ENCODE results near the gene GFAP.

GFAP gene

DNA sequence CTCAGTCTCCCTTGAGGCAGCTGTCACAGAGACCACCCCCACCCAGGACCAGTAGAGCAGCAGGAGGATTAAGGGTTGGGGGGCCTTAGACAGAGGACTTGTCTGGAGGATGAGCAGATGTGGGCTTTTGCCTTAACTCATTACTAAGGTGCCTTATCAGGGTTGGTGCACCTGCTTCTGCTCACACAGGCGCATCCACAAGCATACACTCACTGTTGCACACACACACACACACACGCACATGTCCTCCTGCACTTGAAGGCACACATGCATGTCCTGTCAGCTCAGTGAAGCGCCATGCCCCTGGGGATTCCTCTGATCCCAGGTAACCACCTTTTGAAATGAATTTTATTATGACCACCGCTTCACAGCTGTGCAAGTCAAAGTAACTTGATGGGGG is 1.2 kb downstream of the GFAP start:
- TF ChIP-seq CTCF (IDR thresholded peaks at IDR 0.05; ENCODE audit: borderline replicate concordance, insufficient read depth, low read depth, low read length): no peak

DNA sequence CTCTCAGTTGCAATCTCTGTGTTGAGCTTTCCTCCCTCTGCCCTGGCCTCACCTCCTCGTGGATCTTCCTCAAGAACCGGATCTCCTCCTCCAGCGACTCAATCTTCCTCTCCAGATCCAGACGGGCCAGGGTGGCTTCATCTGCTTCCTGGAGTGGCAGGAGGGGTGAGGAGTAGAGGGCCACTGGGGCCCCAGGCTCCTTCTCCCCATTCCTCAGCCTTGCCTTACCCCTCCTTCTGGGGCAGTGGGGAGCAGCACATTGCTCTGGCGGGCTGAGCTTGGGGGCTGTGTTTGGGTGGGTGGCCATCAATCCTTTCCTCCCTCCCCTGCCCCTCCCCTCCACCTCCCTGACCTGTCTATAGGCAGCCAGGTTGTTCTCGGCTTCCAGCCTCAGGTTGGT is 1.6 kb downstream of the GFAP start:
- TF ChIP-seq CTCF (IDR thresholded peaks at IDR 0.05; ENCODE audit: borderline replicate concordance, insufficient read depth, low read depth, low read length): no peak
- no peak overlapping the region for H3K4me3 ChIP-seq (ENCODE audit: low read depth, low read length)

More for the DNA sequence above, 1.2 kb downstream of the GFAP start:
- H3K4me3 ChIP-seq (ENCODE audit: low read depth, low read length): no peak overlapping the region

- TF ChIP-seq CTCF (IDR thresholded peaks at IDR 0.05; ENCODE audit: borderline replicate concordance, insufficient read depth, low read depth, low read length): no peak
- no peak overlapping the region for H3K4me3 ChIP-seq (ENCODE audit: low read depth, low read length)
These were observed 2.3 kb downstream of the GFAP start for GRCh38 chr17:44912763-44913544.

- TF ChIP-seq CTCF (IDR thresholded peaks at IDR 0.05; ENCODE audit: borderline replicate concordance, insufficient read depth, low read depth, low read length): peak; percentile 45; the same call in 1 of the 2 replicates
- H3K4me3 ChIP-seq (ENCODE audit: low read depth, low read length): no peak overlapping the region
These were observed 3.9 kb downstream of the GFAP start for GRCh38 chr17:44911133-44912001.

- no peak for TF ChIP-seq CTCF (IDR thresholded peaks at IDR 0.05; ENCODE audit: borderline replicate concordance, insufficient read depth, low read depth, low read length)
- no peak overlapping the region for H3K4me3 ChIP-seq (ENCODE audit: low read depth, low read length)
These were observed 4.8 kb downstream of the GFAP start for GRCh38 chr17:44910231-44911106.

- TF ChIP-seq CTCF (IDR thresholded peaks at IDR 0.05; ENCODE audit: borderline replicate concordance, insufficient read depth, low read depth, low read length): no peak
- H3K4me3 ChIP-seq (ENCODE audit: low read depth, low read length): no peak overlapping the region
These were observed 5.6 kb downstream of the GFAP start for GRCh38 chr17:44909681-44910144.

Measured in GM12875 (cell line).